Upper lobe of left lung (tissue), 4 donors: Measurements from ENCODE around the gene MUC2.

Experiments
- CTCF ChIP-seq, 6 experiments: fragments of 450-650 bp in 4 of 6; fragments of 200-600 bp in 2 of 6; sonication (generic) in 2 of 6; IDR thresholded peaks; one replicate each; pipeline ENCODE4 v1.5.1; 2016 to 2019; ENCODE audit warnings: antibody characterized with exemption in 6 of 6
- EP300 ChIP-seq, 4 donors: sonication (generic); formaldehyde crosslinking; IDR thresholded peaks; one replicate each; pipeline ENCODE4 v1.5.1; 2017; ENCODE audit warnings: antibody characterized with exemption in 4 of 4, control low read depth in 2 of 4
- POLR2A ChIP-seq, 4 donors: fragments of 450-650 bp; IDR thresholded peaks; one replicate each; pipeline ENCODE4 v1.5.1; 2016 to 2017; ENCODE audit warnings: antibody characterized with exemption in 4 of 4, mild to moderate bottlenecking in 2 of 4
- POLR2AphosphoS5 ChIP-seq, 2 donors: sonication (generic); formaldehyde crosslinking; IDR thresholded peaks; one replicate each; pipeline ENCODE4 v1.5.1; 2017; ENCODE audit warnings: antibody characterized with exemption in 2 of 2

GRCh38 chr11:1099519-1100355 is 25.1 kb downstream of the MUC2 start:
- TF ChIP-seq CTCF (IDR thresholded peaks at IDR 0.05) (no peak), POLR2A (IDR thresholded peaks at IDR 0.05) (no peak), EP300 (IDR thresholded peaks at IDR 0.05) (no peak), POLR2AphosphoS5 (IDR thresholded peaks at IDR 0.05) (no peak)
